HG03097 (cell line): Measurements from ENCODE around the gene OXNAD1.
A peak's percentile ranks its signal among the peaks of the same experiment; 100 is the strongest.

Source experiments
- ATAC-seq: cut with Tn5 transposase; IDR thresholded peaks from one replicate; pipeline ENCODE4 v1.9.1; 2021; ENCODE audit not compliant: unreplicated experiment, low FRiP score

OXNAD1 gene

GRCh38 chr3:16264708-16265454 lies at the start of gene OXNAD1, which contains the start of gene DPH3:
Gene OXNAD1, plus strand, starts transcription at chr3:16265212. Its CDS starts 5,741 bp downstream, at chr3:16270953.
Gene DPH3, minus strand, starts transcription at chr3:16264943. Its CDS starts 67 bp downstream, at chr3:16264876.
- peak; percentile 96 for ATAC-seq

- ATAC-seq, result no peak
These were observed 48.6 kb upstream of the OXNAD1 start for GRCh38 chr3:16216373-16216935.

GRCh38 chr3:16219777-16220176 lies 45.2 kb upstream of the OXNAD1 start:
- ATAC-seq, result no peak

- ATAC-seq, result no peak
These were observed 43.0 kb upstream of the OXNAD1 start for GRCh38 chr3:16221990-16222389.

GRCh38 chr3:16222547-16222946 lies 42.5 kb upstream of the OXNAD1 start:
- no peak for ATAC-seq

- ATAC-seq, result no peak
These were observed 40.7 kb upstream of the OXNAD1 start for GRCh38 chr3:16224325-16224724.

GRCh38 chr3:16227566-16227965 lies 37.4 kb upstream of the OXNAD1 start:
- no peak for ATAC-seq

GRCh38 chr3:16229681-16230080 lies 35.3 kb upstream of the OXNAD1 start:
- ATAC-seq, result no peak

- no peak for ATAC-seq
These were observed 33.0 kb upstream of the OXNAD1 start for GRCh38 chr3:16231983-16232382.

- ATAC-seq, result no peak
These were observed 31.2 kb upstream of the OXNAD1 start for GRCh38 chr3:16233806-16234205.

GRCh38 chr3:16234281-16234680 lies 30.7 kb upstream of the OXNAD1 start:
- no peak for ATAC-seq

- ATAC-seq, result no peak
These were observed 28.9 kb upstream of the OXNAD1 start for GRCh38 chr3:16236030-16236639.

- ATAC-seq, result no peak
These were observed 28.1 kb upstream of the OXNAD1 start for GRCh38 chr3:16236856-16237393.

GRCh38 chr3:16239086-16239770 lies 25.8 kb upstream of the OXNAD1 start:
- ATAC-seq, result no peak

GRCh38 chr3:16239780-16240179 lies 25.2 kb upstream of the OXNAD1 start:
- no peak for ATAC-seq

GRCh38 chr3:16240229-16241023 lies 24.6 kb upstream of the OXNAD1 start:
- ATAC-seq, result no peak

- no peak for ATAC-seq
These were observed 23.8 kb upstream of the OXNAD1 start for GRCh38 chr3:16241225-16241624.

- no peak for ATAC-seq
These were observed 22.8 kb upstream of the OXNAD1 start for GRCh38 chr3:16242177-16242576.

GRCh38 chr3:16243706-16244490 lies 21.1 kb upstream of the OXNAD1 start:
- no peak for ATAC-seq
